ENCODE data around the gene STIM1.

The STIM1 gene

GRCh38 chr11:3827434-3828186 is 27.9 kb upstream of the STIM1 start:
- Histone ChIP-seq H3K4me2 (ENCODE audit: insufficient read depth, low read length) (no peak overlapping the region), H3K4me3 (ENCODE audit: low read depth in 1 of 2, low read length in 2 of 2) (no peak overlapping the region), H3K4me1 (ENCODE audit: insufficient read depth, low read length) (no peaks in the 10 kb centered on the region), H3K9ac (ENCODE audit: low read depth, low read length) (no peak overlapping the region), H3K27ac (ENCODE audit: low read length) (no peak overlapping the region), H2AFZ (ENCODE audit: low read depth, low read length) (no peak overlapping the region), H3K27me3 (ENCODE audit: insufficient read depth, low read length, poor library complexity) (no peaks in the 10 kb centered on the region), H3K79me2 (ENCODE audit: insufficient read depth, low read length) (peaks cover 35% of the 10 kb centered on the region), H4K20me1 (ENCODE audit: insufficient read depth, low read length) (peaks cover 46% of the 10 kb centered on the region), H3K9me3 (ENCODE audit: insufficient read depth, low read length, severe bottlenecking) (no peaks in the 10 kb centered on the region), H3K36me3 (ENCODE audit: insufficient read depth, low read length) (peaks cover 75% of the 10 kb centered on the region)
- no peak for ATAC-seq (ENCODE audit: insufficient read depth, low read depth)
- TF ChIP-seq EZH2 (IDR thresholded peaks at IDR 0.05; ENCODE audit: borderline replicate concordance, low read depth, low read length, severe bottlenecking) (no peak), CTCF (IDR thresholded peaks at IDR 0.05; ENCODE audit: borderline replicate concordance, extremely low read depth, low read length, poor library complexity, severe bottlenecking) (no peak)
- DNase-seq, result no peak

- peaks cover 12% of the 10 kb centered on the region; the same call in 1 of the 2 replicates for H3K4me1 ChIP-seq (ENCODE audit: insufficient read depth, low read length)
- H3K79me2 ChIP-seq (ENCODE audit: insufficient read depth, low read length), result peaks cover 60% of the 10 kb centered on the region
- no peak for TF ChIP-seq CTCF (IDR thresholded peaks at IDR 0.05; ENCODE audit: borderline replicate concordance, extremely low read depth, low read length, poor library complexity, severe bottlenecking)
- H3K36me3 ChIP-seq (ENCODE audit: insufficient read depth, low read length), result peaks cover 87% of the 10 kb centered on the region
- H3K27ac ChIP-seq (ENCODE audit: low read length), result no peak overlapping the region
- H3K9ac ChIP-seq (ENCODE audit: low read depth, low read length), result no peak overlapping the region
- no peak for ATAC-seq (ENCODE audit: insufficient read depth, low read depth)
- H2AFZ ChIP-seq (ENCODE audit: low read depth, low read length), result no peak overlapping the region
- H3K27me3 ChIP-seq (ENCODE audit: insufficient read depth, low read length, poor library complexity), result no peaks in the 10 kb centered on the region
- peaks cover 68% of the 10 kb centered on the region for H4K20me1 ChIP-seq (ENCODE audit: insufficient read depth, low read length)
- no peak overlapping the region for H3K4me3 ChIP-seq (ENCODE audit: low read depth in 1 of 2, low read length in 2 of 2)
- DNase-seq, result no peak
- H3K9me3 ChIP-seq (ENCODE audit: insufficient read depth, low read length, severe bottlenecking), result no peaks in the 10 kb centered on the region
- H3K4me2 ChIP-seq (ENCODE audit: insufficient read depth, low read length), result no peak overlapping the region
These were observed 25.4 kb upstream of the STIM1 start for GRCh38 chr11:3830088-3830487.

GRCh38 chr11:3830730-3831129 is 24.7 kb upstream of the STIM1 start:
- no peaks in the 10 kb centered on the region for H3K27me3 ChIP-seq (ENCODE audit: insufficient read depth, low read length, poor library complexity)
- H3K79me2 ChIP-seq (ENCODE audit: insufficient read depth, low read length), result peaks cover 67% of the 10 kb centered on the region
- no peak for ATAC-seq (ENCODE audit: insufficient read depth, low read depth)
- no peak overlapping the region for H3K27ac ChIP-seq (ENCODE audit: low read length)
- H3K36me3 ChIP-seq (ENCODE audit: insufficient read depth, low read length), result peaks cover 87% of the 10 kb centered on the region
- no peak overlapping the region for H3K4me3 ChIP-seq (ENCODE audit: low read depth in 1 of 2, low read length in 2 of 2)
- H3K4me1 ChIP-seq (ENCODE audit: insufficient read depth, low read length), result peaks cover 15% of the 10 kb centered on the region; the same call in 1 of the 2 replicates
- no peaks in the 10 kb centered on the region for H3K9me3 ChIP-seq (ENCODE audit: insufficient read depth, low read length, severe bottlenecking)
- no peak for TF ChIP-seq CTCF (IDR thresholded peaks at IDR 0.05; ENCODE audit: borderline replicate concordance, extremely low read depth, low read length, poor library complexity, severe bottlenecking)
- TF ChIP-seq EZH2 (IDR thresholded peaks at IDR 0.05; ENCODE audit: borderline replicate concordance, low read depth, low read length, severe bottlenecking), result no peak
- no peak overlapping the region for H3K9ac ChIP-seq (ENCODE audit: low read depth, low read length)
- no peak overlapping the region for H2AFZ ChIP-seq (ENCODE audit: low read depth, low read length)
- H4K20me1 ChIP-seq (ENCODE audit: insufficient read depth, low read length), result peaks cover 74% of the 10 kb centered on the region
- H3K4me2 ChIP-seq (ENCODE audit: insufficient read depth, low read length), result no peak overlapping the region
- DNase-seq, result no peak

All from DND-41 (cell line).